Measurements from ENCODE around the gene CNTN4. TPM values are rescaled to one million over a fixed set of nuclear protein-coding genes. Genes with fewer than 3 reads are reported as not detected.

The CNTN4 gene
- total and polyA plus RNA-seq, 8 donors: 2.5 to 10.8 (median 5.1) TPM

- FAIRE-seq (no peak), ATAC-seq (no peak), DNase-seq (no peak)
- H3K27me3 ChIP-seq: no peaks in the 10 kb centered on the region
- 51 to 60% methylated on average over 7 of the region's 7 CpGs for WGBS, 2 donors
- no peak for TF ChIP-seq CTCF (IDR thresholded peaks at IDR 0.05)
- no peak overlapping the region for H3K27ac ChIP-seq
- no peak overlapping the region for H3K4me3 ChIP-seq
- no peaks in the 10 kb centered on the region for H3K36me3 ChIP-seq
- no peaks in the 10 kb centered on the region for H3K4me1 ChIP-seq
- intact Hi-C loops (cut with DNase I): no loop called here
- no peaks in the 10 kb centered on the region for H3K9me3 ChIP-seq
Measured at GRCh38 chr3:2735392-2735894, 636.8 kb downstream of the CNTN4 start.

- no peak overlapping the region for H3K4me3 ChIP-seq
- H3K36me3 ChIP-seq: no peaks in the 10 kb centered on the region
- no peak for TF ChIP-seq CTCF (IDR thresholded peaks at IDR 0.05)
- no peaks in the 10 kb centered on the region for H3K9me3 ChIP-seq
- FAIRE-seq: no peak
- WGBS, 2 donors: 11 to 12% methylated on average over 3 of the region's 3 CpGs
- peak overlapping the region in 2 of 4 donors; percentile 24 to 38 for H3K27ac ChIP-seq
- ATAC-seq: peak in 3 of 4 donors; percentile 36 to 70 (median 57)
- H3K27me3 ChIP-seq: no peaks in the 10 kb centered on the region
- intact Hi-C loops (cut with DNase I): no loop called here
- H3K4me1 ChIP-seq: no peaks in the 10 kb centered on the region
- DNase-seq: no peak
Measured at GRCh38 chr3:2741516-2741915, 642.9 kb downstream of the CNTN4 start.

- Histone ChIP-seq H3K4me1 (no peaks in the 10 kb centered on the region), H3K9me3 (no peaks in the 10 kb centered on the region), H3K27me3 (no peaks in the 10 kb centered on the region), H3K4me3 (no peak overlapping the region), H3K27ac (no peak overlapping the region), H3K36me3 (no peaks in the 10 kb centered on the region)
- FAIRE-seq (no peak), DNase-seq (no peak), ATAC-seq (peak in 2 of 4 donors; percentile 36 to 60)
- TF ChIP-seq CTCF (IDR thresholded peaks at IDR 0.05): no peak
- intact Hi-C loops (cut with DNase I): no loop called here
- WGBS, 2 donors: 32 to 34% methylated on average over 9 of the region's 9 CpGs
Measured at GRCh38 chr3:2765002-2765579, 666.4 kb downstream of the CNTN4 start.

GRCh38 chr3:2770451-2770850 lies 671.8 kb downstream of the CNTN4 start:
- no peaks in the 10 kb centered on the region for H3K4me1 ChIP-seq
- WGBS, 2 donors: 29 to 34% methylated on average over 2 of the region's 2 CpGs
- DNase-seq (no peak), ATAC-seq (no peak), FAIRE-seq (no peak)
- H3K4me3 ChIP-seq: no peak overlapping the region
- intact Hi-C loops (cut with DNase I): no loop called here
- no peaks in the 10 kb centered on the region for H3K9me3 ChIP-seq
- no peaks in the 10 kb centered on the region for H3K36me3 ChIP-seq
- H3K27ac ChIP-seq: no peak overlapping the region
- no peaks in the 10 kb centered on the region for H3K27me3 ChIP-seq
- TF ChIP-seq CTCF (IDR thresholded peaks at IDR 0.05): no peak

GRCh38 chr3:2771193-2771592 lies 672.5 kb downstream of the CNTN4 start:
- ATAC-seq (no peak), FAIRE-seq (no peak), DNase-seq (no peak)
- intact Hi-C loops (cut with DNase I): no loop called here
- no peak for TF ChIP-seq CTCF (IDR thresholded peaks at IDR 0.05)
- Histone ChIP-seq H3K9me3 (no peaks in the 10 kb centered on the region), H3K27me3 (no peaks in the 10 kb centered on the region), H3K27ac (no peak overlapping the region), H3K4me3 (no peak overlapping the region), H3K4me1 (no peaks in the 10 kb centered on the region), H3K36me3 (no peaks in the 10 kb centered on the region)
